ENCODE results near the gene CRY1.

Gene CRY1

DNA sequence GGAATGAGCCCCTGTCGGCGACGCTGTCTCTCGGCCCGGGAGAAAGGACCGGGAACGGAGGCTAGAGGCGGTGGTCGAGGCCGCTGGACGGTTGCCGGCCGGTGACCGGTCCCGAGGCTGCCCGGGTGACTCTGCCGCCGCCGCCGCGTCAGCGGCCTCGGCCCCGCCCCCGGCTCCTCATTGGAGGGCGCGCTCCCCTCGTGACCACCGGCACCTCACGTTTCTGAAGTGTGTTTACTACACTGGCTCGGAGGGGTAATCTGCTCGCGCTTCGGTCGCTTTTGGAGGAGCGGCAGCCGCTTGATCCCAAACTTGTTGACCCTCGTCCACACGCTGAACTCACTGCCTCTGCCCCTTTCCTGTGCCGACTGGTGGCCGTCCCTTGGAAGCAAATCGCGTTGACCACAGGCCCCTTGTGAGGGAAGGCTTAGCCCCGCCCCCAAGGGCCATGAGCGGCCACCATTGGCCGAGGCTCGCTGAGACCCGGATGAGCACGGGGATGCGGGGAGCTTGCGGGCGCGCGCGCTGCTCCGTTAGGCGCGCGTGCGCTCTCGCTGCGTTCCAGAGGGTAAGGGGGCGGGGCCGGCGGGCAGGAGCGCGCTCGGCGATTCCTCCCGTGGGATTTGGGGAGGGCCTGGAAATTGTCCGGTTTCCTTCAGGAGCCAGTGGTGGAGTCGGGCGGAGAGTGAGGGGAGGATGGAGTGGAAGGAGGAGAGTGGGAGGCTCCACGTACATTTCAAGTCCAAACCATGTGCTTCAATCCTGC is at the start of gene CRY1:
TSS of gene CRY1 (minus strand) at position 133 of the 766 bp plus-strand sequence. CDS start 588 bp downstream, outside the sequence.
- peak; percentile 86 for DNase-seq (ENCODE audit: low read depth)

DNA sequence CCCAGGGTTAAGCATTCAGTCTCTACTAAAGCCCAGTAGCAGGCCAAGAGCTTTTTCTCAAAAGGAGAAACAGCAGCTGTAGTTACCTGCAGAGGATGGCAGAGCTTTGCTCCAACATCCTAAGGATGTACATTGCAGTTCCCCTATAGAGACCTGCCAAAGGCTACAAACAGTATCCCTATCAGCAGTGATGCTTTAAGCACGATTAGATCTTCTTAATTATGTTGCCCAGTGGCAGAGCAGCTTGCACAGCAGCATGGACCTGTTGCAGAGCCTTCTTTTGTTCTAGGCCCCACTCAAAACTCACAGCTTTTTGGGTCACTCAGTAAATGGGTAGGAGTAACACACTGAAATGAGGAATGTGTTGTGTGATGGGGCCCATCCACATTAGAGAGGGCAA is 46.4 kb upstream of the CRY1 start:
- DNase-seq (ENCODE audit: low read depth): no peak

DNA sequence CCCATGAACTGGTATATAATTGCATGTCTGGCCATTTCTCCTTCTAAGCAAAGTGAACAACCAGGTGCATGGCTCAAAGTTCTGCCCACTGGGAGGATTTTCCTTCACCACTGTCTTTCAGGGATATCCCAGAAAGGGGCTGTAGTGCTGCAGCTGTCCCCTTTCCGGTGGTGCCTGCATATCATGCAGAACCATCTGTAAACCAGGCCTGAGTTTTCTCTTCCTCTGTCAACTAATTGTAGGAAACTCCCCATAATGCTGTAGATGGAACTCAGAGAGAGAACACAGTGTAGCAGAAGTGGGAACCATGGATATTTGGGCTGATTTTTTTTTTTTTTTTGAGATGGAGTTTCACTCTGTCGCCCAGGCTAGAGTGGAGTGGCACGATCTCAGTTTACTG is 45.6 kb upstream of the CRY1 start:
- DNase-seq (ENCODE audit: low read depth): no peak

DNA sequence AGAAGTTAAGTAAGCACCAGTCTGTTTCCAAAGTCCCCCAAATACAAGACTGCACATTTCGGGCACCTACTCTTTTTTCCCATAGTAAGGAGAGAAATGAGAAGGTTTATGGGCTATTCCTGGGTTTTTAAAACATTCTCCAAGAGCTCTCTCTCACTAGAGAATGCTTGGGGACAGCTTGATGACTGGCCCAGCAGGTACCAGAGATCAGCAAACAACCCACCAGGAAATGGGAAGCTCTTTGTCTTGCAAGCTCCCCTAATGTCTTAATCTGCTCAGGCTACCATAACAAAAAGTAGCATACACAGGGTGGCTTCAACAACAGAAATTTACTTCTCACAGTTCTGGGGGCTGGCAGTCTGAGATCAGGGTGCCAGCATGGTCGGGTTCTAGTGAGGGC is 41.8 kb upstream of the CRY1 start:
- DNase-seq (ENCODE audit: low read depth): no peak

DNA sequence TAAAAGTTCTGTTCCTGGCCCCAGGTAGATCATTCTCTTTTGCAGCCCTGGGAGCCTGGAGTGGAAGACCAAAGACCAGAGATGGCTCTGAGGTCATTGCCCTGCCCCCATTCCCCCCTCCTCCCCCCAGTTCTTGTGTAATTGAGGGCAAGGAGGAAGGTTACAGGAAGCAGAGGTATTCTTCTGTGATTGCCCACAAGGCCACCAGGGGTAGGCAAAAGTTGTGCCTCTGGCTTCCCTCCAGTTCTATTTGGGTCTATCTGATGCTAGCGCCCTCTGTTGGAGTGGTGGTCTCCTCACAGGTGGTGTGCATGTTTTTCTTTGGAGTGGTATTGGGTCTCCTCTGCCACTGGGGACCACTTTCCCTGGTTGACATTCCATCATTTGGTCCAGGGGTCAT is 41.2 kb upstream of the CRY1 start:
- DNase-seq (ENCODE audit: low read depth): no peak

DNA sequence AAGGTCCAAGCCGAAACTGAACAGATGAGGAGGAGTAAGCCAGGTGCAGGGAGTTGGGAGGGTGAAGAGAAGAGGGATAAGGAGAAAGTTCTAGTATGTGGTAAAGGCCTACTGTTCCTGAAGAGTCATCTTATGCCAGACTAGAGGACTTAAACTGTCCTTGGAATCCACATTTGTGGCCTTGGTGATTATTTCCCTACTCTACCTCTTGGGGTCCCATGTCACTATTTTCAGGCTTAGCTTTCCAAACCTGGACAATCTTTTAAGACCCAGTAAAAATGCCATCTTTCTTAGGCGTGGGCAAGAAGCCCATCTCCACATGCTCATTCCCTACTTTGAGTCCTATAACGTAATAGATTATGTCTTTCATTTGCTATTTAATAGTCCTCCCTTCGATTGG is 40.1 kb upstream of the CRY1 start:
- DNase-seq (ENCODE audit: low read depth): no peak

DNA sequence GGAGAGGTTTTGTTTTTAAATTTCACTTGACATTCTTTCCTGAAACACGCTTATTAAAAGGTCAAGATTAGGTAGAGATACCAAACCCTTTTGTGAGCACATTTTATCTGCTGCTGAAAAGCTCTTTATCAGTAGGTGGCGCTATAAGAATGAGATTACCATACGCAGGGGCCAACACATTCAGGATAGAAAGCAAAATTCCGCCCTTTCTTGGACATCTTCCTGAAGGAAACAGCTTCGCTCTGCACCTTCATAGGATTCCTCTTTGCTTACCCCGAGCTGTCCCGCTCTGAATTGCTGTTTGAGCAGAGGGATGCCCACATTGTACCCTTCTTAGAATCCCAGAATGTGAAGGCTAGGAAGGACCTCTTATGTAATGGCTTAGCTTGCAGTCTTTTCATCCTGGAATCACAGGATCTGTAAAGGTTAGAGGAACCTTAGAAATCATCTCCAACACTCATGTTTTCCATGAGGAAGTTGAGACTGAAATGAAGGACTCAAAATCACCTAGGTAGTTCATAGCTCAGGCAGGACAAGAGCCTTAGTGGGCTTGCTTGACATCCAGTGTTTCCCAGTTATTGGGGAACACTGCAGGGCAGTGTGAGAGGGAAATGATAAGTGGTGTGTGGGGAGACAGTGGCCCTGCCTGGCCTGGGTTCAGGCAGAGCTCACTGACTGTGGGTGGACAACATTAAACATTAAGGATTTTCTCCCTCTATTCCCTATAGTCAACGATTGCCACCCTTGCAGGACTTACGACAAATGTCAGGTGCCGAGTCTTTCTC is 38.7 kb upstream of the CRY1 start:
- no peak for DNase-seq (ENCODE audit: low read depth)

DNA sequence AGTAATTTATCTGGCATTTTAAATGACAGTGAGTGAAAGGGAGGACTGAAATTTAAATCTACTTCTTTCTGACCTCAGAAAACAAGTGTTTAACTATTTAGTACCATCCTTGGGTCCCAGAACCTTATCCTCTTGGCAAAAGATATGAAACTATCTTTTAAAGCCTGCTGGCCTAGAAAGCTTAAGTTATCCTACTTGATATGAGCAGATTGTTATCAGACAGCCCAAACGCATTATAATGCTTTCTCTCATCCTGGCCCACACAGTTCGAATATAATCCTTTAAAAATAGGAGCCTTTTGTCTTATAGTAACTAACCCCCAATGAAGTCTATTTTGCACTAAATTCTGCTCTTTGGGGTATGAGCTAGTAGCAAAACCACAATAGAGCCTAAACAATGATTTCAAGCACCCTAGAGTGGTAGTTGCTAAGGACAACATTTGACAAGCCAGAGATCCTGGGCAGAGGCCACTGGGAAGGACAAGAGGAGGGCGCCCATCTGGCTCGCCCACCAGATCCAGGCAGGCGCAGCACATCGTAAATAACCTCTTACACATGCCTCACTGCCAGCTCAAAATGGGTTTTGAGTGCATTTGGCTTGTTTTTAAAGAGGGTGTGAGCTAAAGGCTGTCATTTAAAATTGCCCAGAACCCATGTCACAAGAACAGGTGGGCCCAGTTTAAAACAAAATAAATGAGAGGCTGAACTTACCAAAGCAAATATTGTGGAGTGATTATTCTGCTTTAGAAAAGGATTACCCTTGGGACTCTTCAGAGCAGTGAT is 37.7 kb upstream of the CRY1 start:
- no peak for DNase-seq (ENCODE audit: low read depth)

DNA sequence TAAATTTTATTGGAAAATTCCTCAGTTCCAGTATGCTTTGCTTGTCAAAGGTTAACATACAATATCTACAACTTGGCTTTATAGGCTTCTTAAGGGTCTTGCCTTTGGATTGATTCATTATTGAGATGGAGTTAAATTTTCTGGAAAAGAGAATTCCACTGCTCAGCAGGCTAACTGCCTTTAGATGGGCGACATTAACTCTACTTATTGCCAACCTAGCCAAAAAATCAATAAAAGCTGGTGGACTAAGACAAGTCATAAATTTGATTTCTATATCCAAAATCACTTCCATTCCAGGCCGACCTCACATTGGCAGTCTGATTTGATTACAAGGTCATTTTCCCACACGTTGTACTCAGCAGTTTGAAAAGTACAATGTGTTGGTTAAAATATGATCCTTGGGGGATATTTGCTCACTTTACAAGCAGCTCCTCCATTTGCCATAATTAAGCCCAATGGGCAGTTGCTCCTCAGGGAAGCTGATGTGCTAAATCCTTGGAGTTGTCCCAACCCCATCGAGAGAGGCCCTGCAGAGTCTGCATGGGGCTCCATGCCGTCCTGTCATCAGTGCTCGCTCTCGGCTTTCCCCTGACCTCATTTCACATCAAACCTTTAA is 36.1 kb upstream of the CRY1 start:
- DNase-seq (ENCODE audit: low read depth): no peak

DNA sequence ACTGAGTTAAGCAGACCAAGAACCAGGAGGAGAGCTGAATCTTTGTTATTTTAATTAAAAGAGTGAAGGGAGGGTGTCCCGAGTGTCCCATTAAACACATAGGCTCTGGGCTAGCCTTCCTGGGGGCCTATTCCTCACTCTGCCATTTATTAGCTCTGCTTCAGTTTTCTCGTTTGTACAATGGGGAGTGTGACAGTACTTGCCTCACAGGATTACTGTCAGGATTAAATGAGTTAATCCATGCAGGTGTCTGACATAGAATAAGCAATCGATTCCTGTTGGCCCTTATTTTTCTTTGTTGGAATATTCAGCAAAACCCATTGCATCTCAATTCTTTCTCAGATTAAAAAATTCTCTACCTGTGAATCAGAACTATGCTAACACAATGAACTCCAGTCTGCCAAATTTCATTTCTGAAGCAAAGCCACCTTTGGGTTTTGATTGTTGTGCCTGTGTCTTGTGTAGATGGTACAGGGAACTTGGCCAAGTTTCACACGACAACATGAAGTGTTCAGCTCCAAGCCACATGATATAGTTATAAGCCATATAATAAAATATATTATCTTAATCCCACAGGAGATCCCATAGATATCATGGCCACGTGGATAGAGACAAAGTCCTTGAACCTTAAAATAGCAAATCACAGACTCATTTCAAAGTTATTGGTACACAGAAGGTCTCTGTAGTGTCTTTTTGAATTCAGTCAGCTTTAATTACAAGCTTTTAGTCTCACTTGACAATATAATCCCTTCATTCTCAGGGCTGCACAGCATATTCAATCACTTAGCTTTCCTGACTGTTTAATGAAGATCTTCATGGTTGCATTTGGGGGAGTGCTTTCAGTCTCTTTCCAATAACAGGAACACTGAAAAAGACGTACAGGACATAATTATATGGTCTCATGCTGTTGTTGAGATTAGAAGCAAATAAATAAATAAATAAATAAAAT is 34.4 kb upstream of the CRY1 start:
- no peak for DNase-seq (ENCODE audit: low read depth)

DNA sequence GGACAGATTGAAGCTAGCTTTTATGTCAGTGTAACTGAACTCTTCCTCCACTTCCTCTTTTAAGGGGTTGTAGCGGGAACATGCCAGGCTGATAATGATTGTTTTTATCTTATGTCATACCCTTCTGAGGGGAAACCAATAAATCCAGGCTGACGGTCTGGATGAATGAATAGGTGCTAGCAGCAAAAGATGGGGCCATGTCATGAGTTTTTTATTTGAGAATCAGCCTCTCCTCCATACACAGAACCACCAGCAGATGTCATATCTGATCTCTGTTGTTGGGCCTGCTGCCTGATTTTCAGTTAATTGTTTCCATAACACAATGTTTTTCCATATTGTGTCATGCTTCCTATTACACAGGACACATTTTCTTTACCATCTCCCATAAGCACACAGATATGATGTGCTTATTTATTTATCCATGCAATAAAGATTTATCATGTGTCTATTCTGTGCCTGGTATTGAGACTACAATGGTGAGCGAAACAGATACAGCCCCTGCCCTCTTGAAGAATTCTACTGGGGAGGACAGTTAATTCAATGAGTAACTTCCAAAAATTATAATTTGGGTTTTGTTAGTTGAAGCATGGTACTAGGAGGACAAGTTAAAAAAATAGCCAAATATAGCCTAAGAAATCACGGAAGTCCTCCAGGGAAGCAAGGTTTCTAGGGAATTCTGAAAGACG is 33.6 kb upstream of the CRY1 start:
- no peak for DNase-seq (ENCODE audit: low read depth)

DNA sequence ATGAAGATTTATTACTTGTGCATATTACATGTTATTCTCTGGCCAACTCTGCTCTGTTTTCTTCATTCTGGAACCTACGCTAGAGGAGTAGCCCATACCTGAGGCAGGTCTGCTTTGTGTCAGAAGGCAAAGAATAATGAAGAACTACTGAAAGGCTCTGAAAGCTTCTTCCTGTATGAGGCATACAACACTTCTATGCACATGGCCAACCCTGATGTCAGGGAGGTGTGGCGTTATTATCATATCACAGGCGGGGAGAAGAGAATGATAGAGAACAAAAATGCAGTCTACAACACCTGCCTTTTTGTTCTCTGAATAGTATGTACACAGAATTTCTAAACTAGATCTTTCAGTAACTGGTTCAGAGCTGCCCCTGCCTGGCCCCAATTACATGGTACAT is 32.5 kb upstream of the CRY1 start:
- no peak for DNase-seq (ENCODE audit: low read depth)

DNA sequence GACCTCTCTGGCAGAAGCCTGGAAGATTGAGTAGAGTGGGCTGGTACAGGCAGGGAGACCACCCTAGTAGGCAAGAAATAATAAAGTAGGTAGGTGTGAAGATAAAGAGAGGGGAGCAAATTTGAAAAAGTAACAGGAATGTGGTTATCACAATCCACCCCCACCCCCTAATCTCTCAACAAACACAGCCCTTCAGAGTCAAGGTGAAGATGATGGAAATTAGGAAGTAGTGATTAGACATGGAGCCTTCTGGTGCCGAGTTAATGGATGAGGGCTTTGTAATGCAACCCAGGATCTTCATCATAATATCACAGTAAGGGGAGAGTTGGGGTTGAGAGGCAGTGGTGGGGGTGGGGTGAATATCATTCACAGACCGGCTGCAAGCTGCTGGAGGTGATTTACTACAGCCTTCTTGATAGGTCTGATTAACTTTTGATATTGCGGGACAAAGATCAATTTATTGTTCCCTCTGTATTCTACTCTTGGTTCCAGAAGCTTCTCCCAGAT is 29.2 kb upstream of the CRY1 start:
- DNase-seq (ENCODE audit: low read depth): no peak

DNA sequence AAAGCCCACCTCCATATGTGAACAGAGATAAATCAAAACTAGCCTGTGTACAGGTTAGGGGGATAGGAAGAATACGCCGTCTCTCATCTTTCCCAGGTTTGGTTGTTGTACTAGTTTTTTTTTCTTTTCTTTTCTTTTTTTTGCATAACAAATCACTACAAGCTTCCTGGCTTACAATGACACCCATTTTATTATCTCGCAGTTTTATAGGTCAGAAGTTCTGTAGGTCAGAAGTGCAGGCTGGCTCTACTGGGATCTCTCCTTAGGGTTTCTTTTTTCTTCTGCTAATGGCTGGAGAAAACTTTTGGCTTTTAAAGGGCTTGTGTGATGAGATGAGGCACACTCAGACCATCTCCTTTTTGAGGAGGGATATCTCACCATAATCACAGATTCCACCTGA is 25.7 kb upstream of the CRY1 start:
- DNase-seq (ENCODE audit: low read depth): no peak

DNA sequence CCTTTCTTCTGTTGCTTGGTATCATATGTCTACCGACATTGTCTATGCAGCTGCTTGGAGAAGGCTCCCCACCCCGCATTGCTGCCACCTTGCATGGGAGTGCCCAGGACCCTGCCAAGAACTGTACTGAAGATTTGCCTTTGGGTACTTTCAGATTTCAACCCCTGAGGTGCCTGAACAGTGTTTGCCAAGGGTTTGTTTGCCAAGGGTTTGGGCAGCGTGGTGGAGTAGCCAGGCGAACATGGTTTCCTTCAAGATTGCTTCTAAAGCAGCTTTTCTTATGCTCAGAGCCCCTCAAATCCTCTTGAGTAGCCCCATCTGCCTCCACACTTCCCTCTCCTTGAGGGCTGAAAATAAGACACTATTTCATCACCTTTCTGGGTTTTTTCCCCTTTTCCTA is 25.3 kb upstream of the CRY1 start:
- no peak for DNase-seq (ENCODE audit: low read depth)

DNA sequence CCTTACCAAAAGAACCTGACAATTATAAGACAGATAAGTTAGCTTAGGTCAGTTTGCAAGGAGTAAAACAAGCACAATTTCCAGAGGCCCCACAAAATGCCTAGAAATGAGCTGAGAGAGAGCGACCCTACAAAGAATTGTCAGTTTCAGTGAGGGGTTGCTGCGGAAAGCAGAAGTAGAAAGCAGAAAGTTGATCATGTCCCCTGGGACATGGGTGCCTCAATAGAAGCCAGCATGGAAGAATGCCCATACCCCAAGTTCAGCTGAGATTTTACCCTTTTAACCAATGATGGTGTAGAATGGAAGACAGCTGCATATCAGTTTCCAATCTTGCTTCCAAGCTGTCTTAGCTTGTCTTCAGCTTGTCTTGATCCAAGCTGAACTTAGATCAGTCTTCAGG is 21.8 kb upstream of the CRY1 start:
- DNase-seq (ENCODE audit: low read depth): no peak

DNA sequence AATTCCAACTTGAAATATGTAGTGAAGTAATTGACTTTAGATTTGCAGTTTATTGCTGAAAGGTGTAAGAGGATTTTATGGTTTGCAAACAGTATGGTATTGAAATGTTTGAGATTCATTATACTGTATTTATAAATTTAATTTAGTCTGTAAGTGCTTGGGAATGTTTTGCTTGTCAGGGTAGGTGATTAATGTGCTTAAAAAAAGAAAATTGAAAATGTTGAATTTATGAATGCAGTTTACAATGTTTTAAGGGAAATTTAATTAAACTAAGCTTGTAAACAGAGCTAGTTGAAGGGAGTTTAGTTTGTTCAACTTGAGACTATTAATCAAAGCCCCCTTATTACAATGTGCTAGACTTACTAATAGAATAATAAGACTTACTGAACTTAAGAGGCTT is 18.0 kb upstream of the CRY1 start:
- no peak for DNase-seq (ENCODE audit: low read depth)

DNA sequence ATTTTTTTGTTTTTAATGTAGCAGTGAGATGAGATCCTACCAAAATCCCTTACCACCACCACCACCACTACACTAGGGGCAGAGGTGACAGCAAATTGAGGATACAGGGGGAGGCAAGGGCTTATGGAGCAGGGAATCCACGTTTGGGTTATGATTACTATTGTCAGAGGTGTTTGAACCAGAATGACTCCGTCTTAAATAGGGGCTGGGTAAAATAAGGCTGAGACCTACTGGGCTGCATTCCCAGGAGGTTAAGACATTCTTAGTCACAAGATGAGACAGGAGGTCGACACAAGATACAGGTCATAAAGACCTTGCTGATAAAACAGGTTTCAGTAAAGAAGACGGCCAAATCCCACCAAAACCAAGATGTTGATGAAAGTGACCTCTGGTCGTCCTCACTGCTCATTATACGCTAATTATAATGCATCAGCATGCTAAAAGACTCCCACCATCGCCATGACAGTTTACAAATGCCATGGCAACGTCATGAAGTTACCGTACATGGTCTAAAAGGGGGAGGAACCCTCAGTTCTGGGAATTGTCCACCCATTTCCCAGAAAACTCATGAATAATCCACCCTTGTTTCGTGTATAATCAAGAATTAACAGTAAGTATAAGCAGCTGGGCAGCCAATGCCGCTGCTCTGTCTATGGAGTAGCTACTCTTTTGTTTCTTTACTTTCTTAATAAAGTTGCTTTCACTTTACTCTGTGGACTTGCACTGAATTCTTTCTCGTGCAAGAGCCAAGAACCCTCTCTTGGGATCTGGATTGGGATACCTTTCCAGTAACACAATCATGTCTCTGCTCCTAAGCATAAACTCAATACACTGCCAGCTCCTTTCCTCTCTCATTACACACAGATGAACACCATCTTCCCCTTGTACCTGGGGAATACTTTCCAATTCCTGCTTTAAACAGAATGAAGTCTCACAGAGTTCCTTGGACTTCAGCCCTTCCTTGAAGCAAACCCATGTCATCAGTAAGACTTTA is 16.7 kb upstream of the CRY1 start:
- DNase-seq (ENCODE audit: low read depth): no peak

DNA sequence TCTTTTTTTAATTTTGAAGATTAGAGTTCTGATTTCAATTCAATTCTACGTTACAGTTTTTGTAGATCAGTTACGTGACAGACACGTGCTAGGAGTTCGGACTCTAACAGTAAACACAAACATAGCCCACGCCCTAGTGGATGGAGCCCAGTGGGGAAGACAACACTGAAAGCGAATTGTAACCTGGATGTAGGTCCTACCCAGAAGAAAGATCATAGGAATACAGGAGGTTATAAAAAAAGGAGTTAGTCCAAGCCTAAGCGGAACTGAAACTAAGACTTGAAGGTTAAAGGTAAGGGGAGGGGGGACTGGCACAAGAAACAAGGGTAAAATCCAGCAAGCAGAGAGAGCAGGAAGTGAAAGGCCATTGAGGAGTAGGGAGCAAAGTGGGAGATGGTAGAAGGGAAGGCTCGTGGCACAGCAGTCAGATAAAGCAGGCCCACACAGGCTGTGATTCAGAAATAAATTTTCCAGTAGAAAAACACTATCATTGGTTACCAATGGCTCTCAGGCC is 15.7 kb upstream of the CRY1 start:
- DNase-seq (ENCODE audit: low read depth): no peak
